PC-9 (cell line): ENCODE data around the gene SCARB1. TPM values are rescaled to one million over a fixed set of nuclear protein-coding genes. Genes with fewer than 3 reads are reported as not detected.

Experiments used
- BruUV-seq: library from RNA; stranded (reverse); fragments of 400-500 nt; replicated peaks from 2 replicates; lab custom pipeline; 2021; lab: Mats Ljungman, UMichigan
- CTCF ChIA-PET: fragments of 300-600 bp; sonication (Branson Sonifier 250); formaldehyde crosslinking; loops from one replicate; lab custom pipeline; 2022; ENCODE audit warnings: antibody characterized with exemption; lab: Charles Lee
- POLR2A ChIA-PET: fragments of 300-600 bp; sonication (Branson Sonifier 250); formaldehyde crosslinking; loops from one replicate; lab custom pipeline; 2022; ENCODE audit warnings: antibody characterized with exemption; ENCODE audit not compliant: unreplicated experiment; lab: Charles Lee
- DNase-seq, 2 experiments: peaks; one replicate each; pipeline versions ENCODE4 v3.0.0 to v3.0.0-alpha.2; 2015 to 2022; ENCODE audit warnings: mixed read lengths in 1 of 2
- H2AFZ ChIP-seq: fragments of 200-600 bp; sonication (generic); 2 replicates; pipeline ENCODE4 v1.8.1; 2017; ENCODE audit warnings: antibody characterized with exemption
- H3F3A ChIP-seq: fragments of 200-600 bp; sonication (generic); 2 replicates; pipeline ENCODE4 v1.8.1; 2017; ENCODE audit warnings: antibody characterized with exemption, mild to moderate bottlenecking, low read depth; ENCODE audit not compliant: insufficient read depth
- H3K27ac ChIP-seq: fragments of 200-600 bp; sonication (generic); 2 replicates; pipeline ENCODE4 v1.6.1; 2016; ENCODE audit warnings: mixed run types
- H3K27me3 ChIP-seq: fragments of 200-600 bp; sonication (generic); 2 replicates; pipeline ENCODE4 v1.6.1; 2016; ENCODE audit warnings: low read depth, mixed run types; ENCODE audit not compliant: insufficient read depth
- H3K36me3 ChIP-seq: fragments of 200-600 bp; sonication (generic); 2 replicates; pipeline ENCODE4 v1.6.1; 2016; ENCODE audit warnings: low read depth, mixed run types
- H3K4me1 ChIP-seq: fragments of 200-600 bp; sonication (generic); replicated peaks from 2 replicates; pipeline ENCODE4 v1.6.1; 2016; ENCODE audit warnings: mixed run types; ENCODE audit not compliant: insufficient read depth
- H3K4me2 ChIP-seq: fragments of 200-600 bp; sonication (generic); 2 replicates; pipeline ENCODE4 v1.6.1; 2017; ENCODE audit warnings: mixed run types
- H3K4me3 ChIP-seq: fragments of 200-600 bp; sonication (generic); 2 replicates; pipeline ENCODE4 v1.6.1; 2016; ENCODE audit warnings: mixed run types
- H3K79me2 ChIP-seq: fragments of 200-600 bp; sonication (generic); 2 replicates; pipeline ENCODE4 v1.6.1; 2017; ENCODE audit warnings: low read depth, mixed run types
- H3K9me2 ChIP-seq: fragments of 200-600 bp; sonication (generic); 2 replicates; pipeline ENCODE4 v1.8.1; 2017; ENCODE audit warnings: mild to moderate bottlenecking; ENCODE audit not compliant: insufficient read depth
- H3K9me3 ChIP-seq: fragments of 200-600 bp; sonication (generic); 2 replicates; pipeline ENCODE4 v1.8.1; 2016; ENCODE audit warnings: low read depth; ENCODE audit not compliant: insufficient read depth
- H4K20me1 ChIP-seq: fragments of 200-600 bp; sonication (generic); 2 replicates; pipeline ENCODE4 v1.8.1; 2017; ENCODE audit not compliant: insufficient read depth
- CTCF ChIP-seq: fragments of 200-600 bp; sonication (generic); conservative IDR thresholded peaks from 2 replicates; pipeline ENCODE4 v1.6.1; 2017; ENCODE audit warnings: mixed run types, antibody characterized with exemption, mild to moderate bottlenecking, moderate library complexity
- EZH2 ChIP-seq: fragments of 200-600 bp; sonication (generic); IDR thresholded peaks from 2 replicates; pipeline ENCODE4 v1.8.0; 2017; ENCODE audit warnings: antibody characterized with exemption, low read depth
- intact Hi-C: fragments of 100-400 bp; cut with micrococcal nuclease; formaldehyde crosslinking; loops from one replicate; pipeline ENCODE4 v1.10.0; 2022; ENCODE audit not compliant: unreplicated experiment
- total RNA-seq: library from RNA; stranded (reverse); gene quantifications from 2 replicates; pipeline ENCODE4 v1.2.3, GENCODE V29; 2021

The SCARB1 gene
- total RNA-seq, 1 experiment from 2014 or later, result 49.6 TPM

- H2AFZ ChIP-seq, result no peak overlapping the region
- H3K27me3 ChIP-seq, result no peaks in the 10 kb centered on the region
- BruUV-seq, result no TSS peak
- no peak overlapping the region for H3K27ac ChIP-seq
- H3K4me2 ChIP-seq, result no peak overlapping the region
- intact Hi-C loops, result no loop called here
- H3K9me2 ChIP-seq, result no peaks in the 10 kb centered on the region
- ChIA-PET CTCF (no interaction called here), POLR2A (no interaction called here)
- peaks cover 12% of the 10 kb centered on the region for H3K4me1 ChIP-seq
- TF ChIP-seq CTCF (no peak), EZH2 (no peak)
- H4K20me1 ChIP-seq, result no peaks in the 10 kb centered on the region
- H3K36me3 ChIP-seq, result no peaks in the 10 kb centered on the region
- no peak overlapping the region for H3K4me3 ChIP-seq
- no peak for DNase-seq
- no peaks in the 10 kb centered on the region for H3K9me3 ChIP-seq
- 0 out of 2 replicates have a peak, but pooled peaks cover 6% of the 10 kb centered on the region for H3K79me2 ChIP-seq
- H3F3A ChIP-seq, result peaks cover 11% of the 10 kb centered on the region
Observed at GRCh38 chr12:124842800-124843510, 20.7 kb downstream of the SCARB1 start.

- Histone ChIP-seq H3K4me2 (no peak overlapping the region), H3K9me2 (no peaks in the 10 kb centered on the region), H3K4me3 (no peak overlapping the region), H3K9me3 (no peaks in the 10 kb centered on the region), H2AFZ (no peak overlapping the region), H3K36me3 (no peaks in the 10 kb centered on the region), H3K27ac (no peak overlapping the region), H3K27me3 (no peaks in the 10 kb centered on the region), H3F3A (peaks cover 15% of the 10 kb centered on the region), H3K79me2 (0 out of 2 replicates have a peak, but pooled peaks cover 7% of the 10 kb centered on the region), H4K20me1 (no peaks in the 10 kb centered on the region), H3K4me1 (peaks cover 18% of the 10 kb centered on the region)
- no TSS peak for BruUV-seq
- POLR2A ChIA-PET, result no interaction called here
- CTCF ChIA-PET, result no interaction called here
- intact Hi-C loops, result no loop called here
- TF ChIP-seq CTCF (no peak), EZH2 (no peak)
- DNase-seq, result no peak
Observed at GRCh38 chr12:124842073-124842749, 21.5 kb downstream of the SCARB1 start.

- H3K27me3 ChIP-seq, result no peaks in the 10 kb centered on the region
- no peak overlapping the region for H3K4me2 ChIP-seq
- ChIA-PET CTCF (interaction anchor here (0.6 kb wide), 1 partner anchor 845 kb away, joined by 4 read pairs; no protein-coding TSS in a partner anchor), POLR2A (no interaction called here)
- no TSS peak for BruUV-seq
- H3K9me2 ChIP-seq, result no peaks in the 10 kb centered on the region
- no peaks in the 10 kb centered on the region for H3K9me3 ChIP-seq
- no peak overlapping the region for H3K4me3 ChIP-seq
- H3F3A ChIP-seq, result peaks cover 15% of the 10 kb centered on the region
- no peak for TF ChIP-seq EZH2
- no peak for TF ChIP-seq CTCF
- H3K27ac ChIP-seq, result no peak overlapping the region
- no peaks in the 10 kb centered on the region for H3K36me3 ChIP-seq
- H3K4me1 ChIP-seq, result peaks cover 23% of the 10 kb centered on the region
- H3K79me2 ChIP-seq, result peaks cover 11% of the 10 kb centered on the region
- intact Hi-C loops, result no loop called here
- no peak for DNase-seq
- no peaks in the 10 kb centered on the region for H4K20me1 ChIP-seq
- H2AFZ ChIP-seq, result no peak overlapping the region
Observed at GRCh38 chr12:124841558-124841945, 22.1 kb downstream of the SCARB1 start.
